ENCODE measurements around the gene NKTR. TPM values are rescaled to one million over a fixed set of nuclear protein-coding genes. Genes with fewer than 3 reads are reported as not detected.

NKTR gene
- total and polyA plus RNA-seq, 9 of the 15 experiments (the other 6 are each of a cell fraction or from before 2014, with no cell fraction given), result 19.7 to 123 (median 92.6) TPM

- TF ChIP-seq USF1 (CRISPR knock-in tag; IDR thresholded peaks at IDR 0.05) (no peak), SRSF7 (optimal IDR thresholded peaks at IDR 0.05; ENCODE audit: low read depth, low read length) (no peak), ARNT (IDR thresholded peaks at IDR 0.05) (peak; percentile 12 to 63; a peak in 1 of 4 replicates), FOXO4 (CRISPR knock-in tag; IDR thresholded peaks at IDR 0.05) (no peak), MYBL2 (IDR thresholded peaks at IDR 0.05; ENCODE audit: low read depth) (no peak), MYBL2 (CRISPR knock-in tag; IDR thresholded peaks at IDR 0.05; ENCODE audit: borderline replicate concordance) (no peak), ZNF143 (CRISPR knock-in tag; IDR thresholded peaks at IDR 0.05) (no peak), EGR1 (conservative IDR thresholded peaks at IDR 0.05) (peak; percentile 71), MXI1 (IDR thresholded peaks at IDR 0.05; ENCODE audit: low read depth, low read length) (no peak), RBM15 (IDR thresholded peaks at IDR 0.05; ENCODE audit: insufficient read depth, low read length) (no peak), SMARCA5 (IDR thresholded peaks at IDR 0.05) (no peak), CREB5 (CRISPR knock-in tag; IDR thresholded peaks at IDR 0.05) (no peak), ZNF695 (CRISPR knock-in tag; IDR thresholded peaks at IDR 0.05) (no peak), ERF (CRISPR knock-in tag; IDR thresholded peaks at IDR 0.05) (no peak), NFIX (CRISPR knock-in tag; IDR thresholded peaks at IDR 0.05; ENCODE audit: low read depth) (no peak), PCBP1 (IDR thresholded peaks at IDR 0.05; ENCODE audit: low read depth, low read length, poor library complexity, severe bottlenecking) (no peak), PML (IDR thresholded peaks at IDR 0.05; ENCODE audit: low read length) (no peak), ATF7 (IDR thresholded peaks at IDR 0.05) (0 out of 2 replicates have a peak, but pooled peaks have one; percentile 28), ZNF518B (CRISPR knock-in tag; IDR thresholded peaks at IDR 0.05) (no peak), TRIM28 (IDR thresholded peaks at IDR 0.05) (no peak), XRCC5 (IDR thresholded peaks at IDR 0.05; ENCODE audit: low read depth, low read length) (no peak), SRSF1 (IDR thresholded peaks at IDR 0.05; ENCODE audit: low read depth, low read length) (no peak), ZFP30 (CRISPR knock-in tag; IDR thresholded peaks at IDR 0.05; ENCODE audit: borderline replicate concordance) (no peak), TSC22D4 (tag; IDR thresholded peaks at IDR 0.05) (no peak)
Measured at GRCh38 chr3:42605546-42606173, 5.2 kb downstream of the NKTR start (continued).

All from K562 (cell line).